ENCODE data around the gene TFCP2. TPM values are rescaled to one million over a fixed set of nuclear protein-coding genes. Genes with fewer than 3 reads are reported as not detected.

TFCP2 gene
- total RNA-seq, 2 donors from 2014 or later: 8.6 to 9.6 TPM

DNA sequence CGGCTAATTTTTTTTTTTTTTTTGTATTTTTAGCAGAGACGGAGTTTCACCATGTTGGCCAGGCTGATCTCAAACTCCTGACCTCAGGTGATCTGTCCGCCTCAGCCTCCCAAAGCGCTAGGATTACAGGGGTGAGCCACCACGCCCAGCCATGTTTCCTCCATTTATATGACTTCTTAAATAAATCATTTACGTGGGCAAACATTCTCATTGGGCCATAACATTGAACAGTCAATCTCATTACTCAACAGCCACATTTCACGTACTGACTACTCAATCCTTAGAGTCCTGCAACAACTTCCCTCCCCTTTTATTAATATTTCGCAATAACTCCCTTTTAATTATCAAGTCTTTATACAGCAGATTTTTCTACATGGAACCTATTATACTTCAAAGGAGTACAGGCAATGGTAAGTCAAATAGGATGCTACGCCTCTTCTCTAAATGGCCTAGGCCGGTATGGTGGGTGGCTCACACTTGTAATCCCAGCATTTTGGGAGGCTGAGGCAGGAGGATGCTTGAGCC lies 82.2 kb downstream of the TFCP2 start:
- no peaks in the 10 kb centered on the region for H3K27me3 ChIP-seq
- no peak overlapping the region for H3K27ac ChIP-seq
- no peaks in the 10 kb centered on the region for H3K9me3 ChIP-seq
- peaks cover 23% of the 10 kb centered on the region for H3K36me3 ChIP-seq
- H3K4me1 ChIP-seq: no peaks in the 10 kb centered on the region
- H3K4me3 ChIP-seq: no peak overlapping the region
- TF ChIP-seq, protein P1, sequence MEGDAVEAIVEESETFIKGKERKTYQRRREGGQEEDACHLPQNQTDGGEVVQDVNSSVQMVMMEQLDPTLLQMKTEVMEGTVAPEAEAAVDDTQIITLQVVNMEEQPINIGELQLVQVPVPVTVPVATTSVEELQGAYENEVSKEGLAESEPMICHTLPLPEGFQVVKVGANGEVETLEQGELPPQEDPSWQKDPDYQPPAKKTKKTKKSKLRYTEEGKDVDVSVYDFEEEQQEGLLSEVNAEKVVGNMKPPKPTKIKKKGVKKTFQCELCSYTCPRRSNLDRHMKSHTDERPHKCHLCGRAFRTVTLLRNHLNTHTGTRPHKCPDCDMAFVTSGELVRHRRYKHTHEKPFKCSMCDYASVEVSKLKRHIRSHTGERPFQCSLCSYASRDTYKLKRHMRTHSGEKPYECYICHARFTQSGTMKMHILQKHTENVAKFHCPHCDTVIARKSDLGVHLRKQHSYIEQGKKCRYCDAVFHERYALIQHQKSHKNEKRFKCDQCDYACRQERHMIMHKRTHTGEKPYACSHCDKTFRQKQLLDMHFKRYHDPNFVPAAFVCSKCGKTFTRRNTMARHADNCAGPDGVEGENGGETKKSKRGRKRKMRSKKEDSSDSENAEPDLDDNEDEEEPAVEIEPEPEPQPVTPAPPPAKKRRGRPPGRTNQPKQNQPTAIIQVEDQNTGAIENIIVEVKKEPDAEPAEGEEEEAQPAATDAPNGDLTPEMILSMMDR (IDR thresholded peaks at IDR 0.05): no peak
- DNase-seq (ENCODE audit: low spot score): no peak

DNA sequence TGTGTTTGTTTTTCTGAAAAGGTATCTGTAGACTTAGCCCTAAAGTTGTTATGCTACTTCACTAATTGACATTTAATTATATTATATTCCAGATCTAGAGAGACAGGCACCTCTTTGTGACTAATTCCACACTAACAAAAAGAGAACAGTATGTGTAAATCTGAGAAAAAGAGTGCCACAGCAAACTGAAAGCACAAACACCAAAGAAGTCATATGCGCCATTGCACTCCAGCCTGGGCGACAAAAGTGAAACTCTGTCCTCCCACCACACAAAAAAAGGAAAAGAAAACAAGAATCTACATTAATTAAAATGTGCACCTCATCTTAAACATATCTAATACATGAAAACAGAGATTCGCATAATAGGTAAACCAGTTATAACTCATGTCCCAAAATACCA lies 85.1 kb downstream of the TFCP2 start:
- no peak for DNase-seq (ENCODE audit: low spot score)
- Histone ChIP-seq H3K4me3 (no peak overlapping the region), H3K4me1 (no peaks in the 10 kb centered on the region), H3K27ac (no peak overlapping the region), H3K36me3 (peaks cover 2% of the 10 kb centered on the region), H3K27me3 (no peaks in the 10 kb centered on the region), H3K9me3 (no peaks in the 10 kb centered on the region)
- TF ChIP-seq, protein P1 (IDR thresholded peaks at IDR 0.05): no peak

DNA sequence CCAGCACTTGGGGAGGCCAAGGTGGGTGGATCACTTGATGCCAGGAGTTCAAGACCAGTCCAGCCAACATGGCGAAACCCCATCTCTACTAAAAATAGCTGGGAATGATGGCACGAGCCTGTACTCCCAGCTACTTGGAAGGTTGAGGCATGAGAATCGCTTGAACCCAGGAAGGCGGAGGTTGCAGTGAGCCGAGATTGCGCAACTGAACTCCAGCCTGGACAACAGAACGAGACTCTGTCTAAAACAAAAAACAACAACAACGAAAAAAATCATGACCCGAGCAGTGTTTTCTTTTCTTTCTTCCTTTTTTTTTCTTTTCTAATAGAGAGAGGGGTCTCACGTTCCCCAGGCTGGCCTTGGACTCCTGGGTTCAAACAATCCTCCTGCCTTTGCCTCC lies 86.0 kb downstream of the TFCP2 start:
- DNase-seq (ENCODE audit: low spot score): no peak
- H3K9me3 ChIP-seq: no peaks in the 10 kb centered on the region
- H3K4me3 ChIP-seq: no peak overlapping the region
- H3K27ac ChIP-seq: no peak overlapping the region
- H3K27me3 ChIP-seq: no peaks in the 10 kb centered on the region
- no peaks in the 10 kb centered on the region for H3K36me3 ChIP-seq
- TF ChIP-seq, protein P1 (IDR thresholded peaks at IDR 0.05): no peak
- H3K4me1 ChIP-seq: peaks cover 0 to 6% of the 10 kb centered on the region in 2 donors

DNA sequence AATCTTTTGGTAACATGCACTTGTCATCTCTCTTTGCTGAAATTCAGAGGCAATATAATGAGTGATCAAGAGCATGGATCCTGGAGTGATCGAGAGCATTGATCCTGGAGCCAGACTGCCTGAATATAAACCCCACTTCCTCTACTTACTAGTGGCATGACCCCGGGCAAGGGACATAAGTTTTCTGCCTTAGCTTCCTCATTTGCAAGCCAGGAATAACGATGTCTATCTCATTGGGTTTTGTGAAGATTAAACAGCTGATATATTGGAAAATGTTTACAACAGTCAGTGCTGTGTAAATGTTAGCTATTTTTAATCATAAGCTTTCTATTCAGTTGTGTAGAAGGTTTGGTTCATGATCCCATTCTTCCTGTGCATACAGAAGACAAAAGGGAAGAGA lies 87.2 kb downstream of the TFCP2 start:
- Histone ChIP-seq H3K4me3 (no peak overlapping the region), H3K27ac (no peak overlapping the region), H3K36me3 (no peaks in the 10 kb centered on the region), H3K27me3 (no peaks in the 10 kb centered on the region), H3K9me3 (no peaks in the 10 kb centered on the region), H3K4me1 (peaks cover 0 to 17% of the 10 kb centered on the region in 2 donors)
- TF ChIP-seq, protein P1 (IDR thresholded peaks at IDR 0.05): no peak
- DNase-seq (ENCODE audit: low spot score): no peak

DNA sequence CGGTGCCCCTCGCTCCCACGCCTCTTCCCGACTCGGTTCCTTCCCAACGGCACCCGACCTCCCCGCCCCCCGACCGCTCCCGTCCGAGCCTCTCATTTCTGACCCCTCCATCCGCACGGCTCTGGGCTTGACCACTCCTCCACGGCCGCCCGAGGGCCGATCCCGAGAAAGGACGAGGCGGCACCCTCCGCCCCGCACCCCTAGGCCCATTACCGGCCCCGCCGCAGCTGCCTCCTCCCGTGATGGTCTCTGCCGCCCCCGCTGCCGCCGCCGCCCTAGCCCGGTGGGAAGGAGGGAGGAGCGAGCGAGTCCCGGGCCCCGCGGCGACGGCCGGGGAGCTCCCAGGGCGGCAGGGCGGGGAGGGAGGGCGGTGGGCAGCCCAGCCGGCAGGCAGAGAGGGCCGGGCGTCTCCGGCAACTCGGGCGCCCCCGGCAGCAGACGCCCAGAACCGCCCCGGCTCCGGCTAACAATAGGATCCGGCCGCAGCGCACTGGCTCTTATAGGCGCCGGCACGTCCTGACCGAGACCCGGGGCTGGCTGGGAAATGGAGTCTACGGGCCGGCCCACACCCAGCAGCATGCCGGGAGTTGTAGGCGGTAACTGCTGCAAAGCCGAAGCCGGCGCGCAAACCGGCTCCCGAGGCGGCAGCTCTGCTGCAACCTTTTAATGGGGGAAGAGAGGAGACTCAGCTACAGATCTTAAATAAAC lies 89.7 kb downstream of the TFCP2 start, which contains the start of gene CSRNP2:
Gene CSRNP2 (minus strand): TSS at position 471 of the 708 bp plus-strand sequence. CDS start 7,035 bp downstream, outside the sequence.
- TF ChIP-seq, protein P1 (IDR thresholded peaks at IDR 0.05): peak in 1 of 2 donors; percentile 16
- Histone ChIP-seq H3K27ac (peak within 1 kb of the TSS; percentile 91 to 95), H3K27me3 (no peaks in the 10 kb centered on the region), H3K4me1 (peaks cover 0 to 20% of the 10 kb centered on the region in 2 donors), H3K4me3 (peak within 1 kb of the TSS; percentile 80 to 85), H3K9me3 (no peaks in the 10 kb centered on the region), H3K36me3 (no peaks in the 10 kb centered on the region)
- DNase-seq (ENCODE audit: low spot score): peak; percentile 97
